T-helper 2 cell treated with Interferon-gamma antibody and Interleukin-4, amounts not matched to agents 100 ng/mL and 5 ng/mL, for 36 hours (primary cell): ENCODE measurements around the gene PCYOX1L. TPM values are rescaled to one million over a fixed set of nuclear protein-coding genes. Genes with fewer than 3 reads are reported as not detected.

ENCODE experiments used
- intact Hi-C: fragments of 100-400 bp; cut with micrococcal nuclease; formaldehyde crosslinking; loops from one replicate; pipeline ENCODE4 v1.15.1; 2023
- total RNA-seq: library from RNA; stranded (reverse); gene quantifications from 2 replicates; pipeline ENCODE4 v1.2.3, GENCODE V29; 2022

PCYOX1L gene, protein sequence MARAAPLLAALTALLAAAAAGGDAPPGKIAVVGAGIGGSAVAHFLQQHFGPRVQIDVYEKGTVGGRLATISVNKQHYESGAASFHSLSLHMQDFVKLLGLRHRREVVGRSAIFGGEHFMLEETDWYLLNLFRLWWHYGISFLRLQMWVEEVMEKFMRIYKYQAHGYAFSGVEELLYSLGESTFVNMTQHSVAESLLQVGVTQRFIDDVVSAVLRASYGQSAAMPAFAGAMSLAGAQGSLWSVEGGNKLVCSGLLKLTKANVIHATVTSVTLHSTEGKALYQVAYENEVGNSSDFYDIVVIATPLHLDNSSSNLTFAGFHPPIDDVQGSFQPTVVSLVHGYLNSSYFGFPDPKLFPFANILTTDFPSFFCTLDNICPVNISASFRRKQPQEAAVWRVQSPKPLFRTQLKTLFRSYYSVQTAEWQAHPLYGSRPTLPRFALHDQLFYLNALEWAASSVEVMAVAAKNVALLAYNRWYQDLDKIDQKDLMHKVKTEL
- 31.1 and 31.2 TPM in 2 replicates for total RNA-seq

DNA sequence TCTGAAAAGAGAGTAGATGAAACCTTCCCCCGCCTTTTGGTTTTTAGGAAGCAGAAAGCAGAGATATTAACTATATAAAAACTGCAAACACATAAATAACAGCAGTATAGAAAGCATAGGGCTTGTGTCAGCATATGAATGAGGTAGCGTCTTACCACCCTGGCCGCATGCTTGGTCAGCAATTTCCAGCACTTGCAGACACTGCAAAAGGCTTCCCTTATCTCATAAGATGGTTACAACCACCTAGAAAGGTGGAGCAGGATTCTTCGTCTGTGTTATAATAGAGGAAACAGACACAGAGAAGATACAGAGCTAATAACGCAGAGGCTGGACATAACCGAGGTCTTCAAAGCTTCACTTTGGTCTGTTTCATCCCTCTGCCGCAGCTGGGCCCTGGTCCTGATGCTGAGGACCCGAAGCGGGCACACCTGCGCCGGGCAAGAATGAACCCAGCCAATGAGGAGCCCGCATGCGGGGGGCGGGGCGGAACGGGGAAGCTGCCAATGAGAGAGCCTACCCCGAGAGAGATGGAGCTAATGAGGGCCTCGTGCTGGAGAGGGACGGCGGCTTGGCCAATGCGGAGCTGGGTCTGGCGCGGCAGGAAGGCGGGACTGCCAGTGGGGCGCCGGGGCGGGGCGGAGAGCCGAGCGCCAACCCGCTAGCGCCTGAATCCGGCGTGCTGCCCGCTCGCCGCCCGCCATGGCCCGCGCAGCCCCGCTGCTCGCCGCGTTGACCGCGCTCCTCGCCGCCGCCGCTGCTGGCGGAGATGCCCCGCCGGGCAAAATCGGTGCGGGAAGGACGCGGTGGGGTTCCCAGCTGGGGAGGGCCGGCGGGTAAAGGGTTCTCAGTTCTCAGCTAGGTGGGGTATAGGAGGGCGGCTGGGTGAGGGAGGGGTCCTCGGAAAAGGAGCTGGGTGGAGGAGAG is at the start of gene PCYOX1L:
Gene PCYOX1L (plus strand): TSS at position 677 of the 924 bp plus-strand sequence. CDS start 23 bp downstream, at position 700.
- intact Hi-C loops = loop anchor here (1.0 to 5.0 kb wide), 7 partner anchors 12 to 1895 kb away; partner anchors contain the start of genes CD74, CSNK1A1, FBXO38 and GM2A

DNA sequence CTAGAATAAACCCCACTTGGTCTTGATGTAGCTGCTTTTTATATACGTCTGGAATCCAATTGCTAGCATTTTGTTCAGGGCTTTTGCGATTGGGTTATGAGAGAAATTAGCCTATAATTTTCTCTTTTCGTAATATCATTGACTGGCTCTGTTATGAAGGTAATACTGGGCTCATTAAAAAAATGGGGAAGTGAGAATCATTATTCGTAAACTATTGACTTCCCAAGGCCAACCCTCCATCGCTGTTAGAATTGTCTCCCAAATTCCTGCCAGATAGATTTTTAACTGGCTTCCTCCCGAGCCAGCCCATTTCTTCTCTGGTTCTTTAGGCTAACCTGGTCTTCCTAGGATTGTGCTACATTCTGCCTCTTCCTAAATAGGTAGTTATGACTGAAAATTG is 48.5 kb upstream of the PCYOX1L start:
- intact Hi-C loops = no loop called here

DNA sequence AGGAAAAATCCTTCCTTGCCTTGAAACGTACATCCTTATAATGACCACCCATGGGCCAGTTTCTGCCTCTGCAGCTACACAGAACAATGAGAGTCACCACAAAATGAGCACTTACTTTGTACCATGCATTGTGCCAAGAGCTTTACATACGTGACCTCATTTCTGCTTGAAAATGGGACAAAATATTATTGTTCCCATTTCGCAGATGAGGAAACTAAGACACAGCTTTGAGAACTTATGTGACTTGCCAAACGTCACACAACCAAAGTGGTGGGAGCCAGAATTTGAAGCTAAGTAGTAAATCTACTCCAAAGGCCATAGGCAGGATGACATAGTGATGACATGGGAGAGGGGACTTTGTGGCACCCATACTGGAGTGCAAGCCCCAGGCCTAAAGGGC is 47.4 kb upstream of the PCYOX1L start:
- intact Hi-C loops = no loop called here

DNA sequence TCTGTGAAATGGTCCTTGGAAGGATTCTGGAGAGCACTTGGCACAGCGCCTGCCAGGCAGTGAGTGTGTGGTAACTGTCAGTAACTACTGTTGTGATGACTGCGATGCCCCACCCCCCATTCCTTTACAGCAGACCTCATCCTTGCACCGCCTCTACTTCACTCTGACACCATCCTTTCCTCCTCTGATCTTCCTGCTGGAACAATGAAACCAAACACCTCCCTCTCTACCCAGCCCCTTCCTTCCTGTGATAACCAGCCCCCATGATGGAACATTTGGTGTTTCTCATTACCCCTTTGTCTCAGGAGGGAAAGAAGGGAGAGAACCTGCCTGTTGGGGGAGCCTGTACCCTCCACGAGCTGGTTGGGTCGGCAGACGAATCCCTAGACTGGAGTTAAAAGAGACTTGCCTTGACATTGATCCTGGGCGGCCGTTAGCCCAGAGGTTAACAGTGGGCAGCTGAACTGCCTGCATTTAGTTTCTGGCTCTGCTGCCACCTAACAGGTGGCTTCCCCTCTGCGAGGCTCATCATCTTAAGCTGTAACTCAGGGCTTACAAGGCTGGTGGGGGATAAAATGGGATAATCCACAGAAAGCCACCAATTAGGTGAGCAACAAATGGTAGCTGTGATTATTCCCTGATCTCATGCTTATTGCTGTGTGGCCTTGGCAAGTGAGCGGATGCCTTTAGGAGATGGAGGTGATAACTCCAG is 46.7 kb upstream of the PCYOX1L start:
- intact Hi-C loops = no loop called here

DNA sequence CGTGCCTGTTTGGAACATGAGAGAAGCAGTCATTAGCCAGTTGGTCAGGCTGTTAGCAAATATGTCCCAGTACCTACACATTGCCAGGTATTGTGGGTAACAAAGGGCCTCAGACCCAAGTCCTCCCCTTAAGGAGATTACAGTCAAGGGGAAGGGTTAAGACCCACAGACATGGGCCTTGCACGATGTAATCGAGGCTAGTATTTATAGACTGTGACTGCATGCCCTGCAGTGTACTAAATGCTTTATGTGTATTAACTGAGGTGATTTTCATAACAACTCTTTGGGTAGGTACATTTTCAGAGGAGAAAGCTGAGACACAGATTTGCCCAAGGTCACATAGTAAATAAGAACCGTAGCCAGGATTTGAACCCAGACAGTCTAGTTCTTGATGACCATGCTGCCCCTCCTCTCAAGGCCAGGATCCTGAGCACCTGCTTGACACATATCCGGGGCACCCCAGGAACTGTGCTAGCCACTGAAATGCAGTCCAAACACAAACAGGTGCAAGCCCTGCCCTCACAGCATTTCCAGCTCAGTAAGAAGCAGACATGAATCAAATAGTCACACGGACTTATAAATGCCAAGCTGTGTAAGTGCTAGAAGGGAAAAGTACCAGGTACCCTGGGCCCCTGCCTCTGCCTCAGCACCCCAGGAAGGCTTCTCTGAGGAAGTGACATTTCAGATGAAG is 44.5 kb upstream of the PCYOX1L start:
- intact Hi-C loops = no loop called here

DNA sequence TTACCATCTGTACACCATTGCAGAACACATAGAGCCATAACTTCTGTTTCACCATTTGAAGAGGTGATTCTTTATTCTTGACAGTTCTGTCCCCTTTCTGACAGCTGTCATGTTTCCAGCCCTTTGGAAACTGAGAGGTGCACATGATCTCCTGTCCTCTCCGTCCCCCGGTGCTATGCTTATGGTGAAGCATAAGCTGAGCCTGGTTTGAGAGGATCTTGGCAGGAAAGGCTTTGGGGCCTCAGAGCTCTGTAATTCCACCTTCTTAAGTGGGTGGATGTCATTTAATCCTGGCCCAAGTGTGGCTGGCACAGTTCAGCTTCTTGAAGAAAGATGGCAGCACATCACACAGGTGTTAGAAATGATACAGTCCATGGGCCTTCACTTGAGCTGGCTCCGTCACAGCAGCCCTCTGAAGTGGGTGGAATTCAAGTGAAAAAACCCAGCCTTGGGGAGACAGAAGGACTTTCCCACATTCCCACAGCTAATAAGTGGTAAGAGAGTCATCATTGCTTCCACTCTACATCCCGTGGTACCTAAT is 43.2 kb upstream of the PCYOX1L start:
- intact Hi-C loops = no loop called here

DNA sequence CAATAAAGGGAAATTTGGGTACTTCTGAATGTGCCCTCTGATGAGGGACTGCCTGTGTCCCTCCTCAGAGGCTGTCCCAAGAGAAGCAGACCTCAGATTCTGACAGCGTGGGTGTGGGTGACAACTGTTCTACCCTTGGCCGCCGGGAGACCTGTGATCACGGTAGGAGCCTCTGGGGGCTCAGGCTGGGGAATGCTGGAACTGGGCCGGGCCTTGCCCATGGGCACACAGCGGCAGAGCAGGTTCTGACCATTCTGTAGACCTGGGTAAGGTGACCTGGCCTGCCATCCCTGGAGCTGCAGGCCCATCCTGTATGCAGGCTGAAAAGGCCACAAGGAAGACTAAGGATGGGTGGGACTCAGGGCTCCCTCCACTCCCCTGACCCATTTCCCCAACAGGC is 42.1 kb upstream of the PCYOX1L start:
- intact Hi-C loops = loop anchor here (2.0 kb wide), 1 partner anchor 249 kb away; no protein-coding TSS in a partner anchor

DNA sequence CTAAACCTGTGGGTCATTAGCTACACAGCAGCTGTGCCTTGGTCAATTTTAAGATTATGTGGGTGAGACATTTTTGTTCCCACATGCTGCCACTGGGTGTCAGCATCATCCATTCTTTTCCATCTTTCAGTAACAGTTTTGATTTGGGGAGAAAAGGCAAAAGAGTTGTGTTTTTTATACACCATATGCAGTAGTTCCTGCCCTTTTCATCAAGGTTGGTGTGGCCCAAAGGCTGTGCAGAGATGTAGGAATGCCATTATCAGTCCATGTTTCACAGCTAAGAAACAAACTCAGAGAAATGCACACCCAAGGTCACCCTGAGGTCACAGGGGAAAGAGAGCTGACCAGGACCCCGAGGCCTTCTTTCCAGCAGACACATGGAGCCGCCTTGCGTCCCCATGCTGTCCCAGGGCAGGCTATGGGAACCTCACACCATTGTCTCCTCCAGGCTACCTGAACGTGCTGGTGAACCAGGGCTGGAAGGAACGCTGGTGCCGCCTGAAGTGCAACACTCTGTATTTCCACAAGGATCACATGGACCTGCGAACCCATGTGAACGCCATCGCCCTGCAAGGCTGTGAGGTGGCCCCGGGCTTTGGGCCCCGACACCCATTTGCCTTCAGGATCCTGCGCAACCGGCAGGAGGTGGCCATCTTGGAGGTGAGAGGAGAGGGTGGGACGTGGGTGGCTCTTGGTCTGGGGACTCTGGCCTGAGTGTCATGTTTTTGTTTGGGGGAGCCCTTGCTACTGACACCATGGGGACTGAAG is 40.4 kb upstream of the PCYOX1L start:
- intact Hi-C loops = loop anchor here (1.0 to 2.0 kb wide), 4 partner anchors 50 to 247 kb away; no protein-coding TSS in a partner anchor

DNA sequence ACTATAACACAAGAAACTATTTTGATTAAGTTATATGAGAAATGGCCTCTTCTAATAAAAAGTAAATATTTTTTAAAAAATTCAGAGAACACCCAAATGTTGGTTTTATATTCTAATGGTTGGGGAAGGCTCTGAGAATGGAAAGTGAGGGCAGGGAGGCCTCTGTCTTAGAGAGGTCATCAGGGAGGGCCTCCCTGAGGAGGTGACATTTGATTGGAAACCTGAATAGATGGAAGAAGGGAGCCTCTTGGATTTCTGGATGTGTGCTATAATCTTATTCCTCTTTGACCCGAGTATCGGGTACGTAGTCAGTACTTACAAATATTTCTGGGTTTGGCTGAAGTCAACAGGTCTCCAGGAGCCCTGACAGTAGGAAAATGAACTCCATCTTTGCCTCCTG is 38.7 kb upstream of the PCYOX1L start:
- intact Hi-C loops = no loop called here

DNA sequence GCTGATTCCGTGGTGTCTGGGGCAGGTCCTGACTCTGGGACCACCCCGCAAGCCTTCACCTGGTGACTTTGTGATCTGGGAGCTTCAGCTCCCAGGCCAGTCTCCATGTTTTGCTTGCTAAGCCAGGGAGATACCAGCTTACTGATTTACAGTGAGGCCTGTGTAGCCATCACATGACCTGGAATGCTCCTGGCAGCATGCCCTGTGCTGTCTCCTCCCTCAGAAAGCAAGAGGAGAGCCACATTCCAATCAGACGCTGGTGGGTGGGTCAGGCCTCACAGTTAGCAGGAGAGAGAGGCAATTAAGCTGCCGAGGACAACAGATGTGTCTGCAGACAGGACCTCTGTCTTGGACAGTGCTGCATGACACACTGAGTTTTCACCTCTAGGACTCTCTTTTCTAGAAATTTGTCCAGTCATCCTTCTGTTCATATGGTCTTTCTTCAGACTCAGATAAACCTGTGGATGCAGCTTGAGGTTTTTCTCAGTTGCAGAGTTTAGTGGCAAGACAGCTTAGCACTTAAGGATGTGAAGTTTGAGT is 37.0 kb upstream of the PCYOX1L start:
- intact Hi-C loops = no loop called here

DNA sequence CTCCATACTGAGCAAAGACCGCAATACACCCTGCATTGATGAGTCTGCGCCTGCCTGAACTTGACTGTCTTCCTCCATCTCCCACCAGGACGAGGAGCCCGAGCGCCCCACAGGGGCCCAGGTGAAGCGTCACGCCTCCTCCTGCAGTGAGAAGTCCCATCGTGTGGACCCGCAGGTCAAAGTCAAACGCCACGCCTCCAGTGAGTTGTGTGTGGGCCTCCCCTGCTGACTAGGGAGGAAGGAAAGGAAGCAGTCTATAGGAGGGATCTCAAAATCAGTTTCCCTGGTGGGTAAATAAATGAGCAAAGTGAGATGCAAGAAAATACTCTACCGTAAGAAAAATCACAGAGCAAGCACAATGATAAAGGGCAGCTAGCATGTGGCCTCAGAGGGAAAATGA is 35.3 kb upstream of the PCYOX1L start:
- intact Hi-C loops = no loop called here

DNA sequence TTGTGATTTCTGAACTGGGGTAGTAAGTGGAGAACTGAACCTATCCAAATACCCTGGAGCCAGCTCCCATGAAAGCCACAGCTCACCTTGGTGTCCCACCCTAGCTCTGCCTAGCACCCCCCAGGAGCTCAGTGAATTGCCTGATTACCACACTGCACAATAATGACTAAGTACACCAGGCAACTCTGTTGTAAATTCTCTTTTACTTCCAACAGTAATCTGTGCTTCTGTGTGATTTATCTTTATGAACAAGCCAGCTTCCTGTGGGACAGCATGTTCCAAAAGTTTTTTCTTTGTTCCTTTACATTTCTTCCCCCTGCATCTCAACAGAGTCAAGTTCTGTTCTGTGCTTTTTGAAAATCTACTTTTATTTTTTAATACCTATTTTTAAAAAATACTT is 34.6 kb upstream of the PCYOX1L start:
- intact Hi-C loops = no loop called here

DNA sequence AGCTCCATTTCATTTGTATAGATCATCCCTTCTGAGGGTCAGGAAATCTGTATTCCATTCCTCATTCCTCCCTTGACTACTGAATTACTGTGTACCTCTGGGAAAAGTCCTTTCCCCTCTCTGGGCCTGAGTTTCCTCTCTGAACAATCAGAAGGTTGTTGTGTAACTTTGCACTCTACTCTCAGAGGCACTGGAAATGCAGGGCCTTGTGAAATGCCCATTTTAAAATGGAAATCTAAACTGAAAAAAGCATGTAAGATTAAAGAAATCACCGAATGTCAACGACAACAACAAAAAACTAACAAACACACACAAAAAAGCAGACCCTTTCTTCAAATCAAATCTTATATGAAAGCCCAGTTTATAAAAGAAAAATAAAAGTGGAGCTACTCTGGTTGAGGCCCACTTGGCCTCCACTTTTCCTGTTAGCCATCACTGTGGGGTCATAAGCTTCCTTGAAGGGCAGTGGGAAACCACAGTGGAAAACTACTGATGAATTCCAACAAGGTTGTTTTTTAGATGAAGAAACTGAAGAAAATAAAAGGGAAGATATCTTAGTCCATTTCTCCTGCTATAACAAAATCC is 34.1 kb upstream of the PCYOX1L start:
- intact Hi-C loops = no loop called here

DNA sequence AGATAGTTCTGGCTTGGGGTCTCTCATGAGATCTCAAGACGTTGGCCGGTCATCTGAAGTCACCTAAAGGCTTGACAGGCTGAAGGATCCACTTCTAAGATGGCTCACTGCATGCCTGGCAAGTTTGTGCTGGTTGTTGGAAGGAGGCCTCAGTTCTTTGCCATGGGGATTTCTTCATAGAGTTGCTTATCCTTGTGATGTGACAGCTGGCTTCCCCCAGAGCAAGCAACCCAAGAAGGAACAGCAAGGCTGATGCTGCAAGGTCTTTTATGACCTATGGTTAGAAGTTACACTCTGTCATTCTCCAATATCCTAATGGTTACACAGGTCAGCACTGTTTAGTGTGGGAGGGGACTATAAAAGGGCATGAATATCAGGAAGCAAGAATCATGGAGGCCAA is 33.2 kb upstream of the PCYOX1L start:
- intact Hi-C loops = no loop called here

DNA sequence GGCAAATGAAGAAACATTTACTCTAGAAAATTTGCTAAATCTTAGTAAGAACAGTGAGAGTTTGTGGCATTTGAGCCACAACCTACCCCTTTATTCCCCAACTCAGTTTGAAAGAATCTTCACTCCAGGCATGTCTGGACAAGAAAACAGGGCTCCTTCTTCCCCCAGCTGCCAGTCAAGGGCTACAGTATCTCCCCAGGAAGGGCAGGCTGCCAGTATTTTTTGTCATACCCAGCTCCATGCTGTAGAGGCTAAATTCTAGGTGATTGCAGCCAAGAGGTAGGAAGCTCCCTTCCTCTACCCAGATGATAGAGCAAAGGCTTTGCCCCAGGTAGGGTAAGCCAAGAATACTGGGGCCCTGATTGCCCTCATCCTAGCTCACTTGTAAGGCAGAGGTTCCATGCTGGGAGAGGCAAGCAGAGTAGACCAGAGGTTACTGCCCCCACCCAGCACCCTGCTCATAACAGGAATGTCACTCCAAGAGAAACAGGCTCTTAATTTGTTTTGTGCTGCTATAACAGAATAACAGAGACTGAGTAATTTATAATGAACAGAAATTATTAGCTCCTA is 32.6 kb upstream of the PCYOX1L start:
- intact Hi-C loops = no loop called here

DNA sequence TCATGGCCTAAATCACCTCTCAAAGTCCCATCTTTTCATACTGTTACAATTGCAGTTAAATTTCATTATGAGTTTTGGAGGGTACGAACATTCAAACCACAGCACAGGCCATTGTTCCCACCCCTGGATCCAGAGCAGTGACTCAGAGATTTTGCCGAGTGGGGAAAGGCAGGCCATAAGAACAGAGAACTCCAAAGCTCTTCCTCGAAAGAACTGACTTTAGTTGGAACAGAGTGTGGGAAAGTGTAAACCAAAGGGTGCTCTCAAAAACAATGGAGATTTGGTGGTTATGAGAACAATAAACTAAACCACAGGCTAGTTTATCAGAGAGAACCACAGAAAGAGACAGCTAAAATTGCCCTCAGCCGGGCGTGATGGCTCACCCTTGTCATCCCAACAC is 32.0 kb upstream of the PCYOX1L start:
- intact Hi-C loops = no loop called here

DNA sequence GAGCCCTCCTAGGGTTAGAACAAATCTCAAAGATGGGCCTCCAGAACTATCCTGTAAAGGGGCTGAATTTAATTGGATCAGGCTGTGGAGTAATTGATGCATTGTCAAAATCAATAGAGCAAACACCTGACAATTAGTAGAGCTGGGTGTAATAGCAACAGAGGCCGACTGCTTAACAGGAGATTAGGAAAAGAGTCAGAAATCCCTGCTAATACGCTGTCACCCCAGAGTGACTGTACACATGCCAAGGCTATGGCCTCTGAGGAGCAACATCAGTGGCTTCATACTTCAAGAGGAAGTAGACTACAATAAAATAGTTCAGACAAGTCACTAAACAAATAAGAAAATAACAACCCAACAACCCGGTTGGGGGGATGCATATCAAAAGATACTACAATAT is 31.2 kb upstream of the PCYOX1L start:
- intact Hi-C loops = no loop called here

DNA sequence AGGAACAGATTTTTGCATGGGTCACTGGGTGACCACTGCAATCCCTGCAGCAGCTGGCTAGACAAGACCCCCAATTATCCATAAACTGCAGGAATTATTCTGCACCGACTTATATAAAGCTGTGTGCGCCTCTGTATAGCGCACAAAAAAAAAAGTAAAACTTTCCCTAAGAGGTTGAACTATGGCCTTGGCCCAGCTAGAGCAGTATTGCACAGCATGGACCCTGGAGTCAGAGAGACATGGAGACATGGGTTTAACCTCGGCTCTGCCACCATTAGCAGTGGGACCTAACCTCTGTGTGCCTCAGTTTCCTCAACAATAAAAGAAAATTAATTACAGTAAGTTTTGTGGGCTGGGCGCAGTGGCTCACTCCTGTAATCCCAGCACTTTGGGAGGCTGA is 29.7 kb upstream of the PCYOX1L start:
- intact Hi-C loops = no loop called here
